ENCODE data around the gene ADTRP. TPM values are rescaled to one million over a fixed set of nuclear protein-coding genes. Genes with fewer than 3 reads are reported as not detected.

ADTRP gene
- total RNA-seq, 4 donors from 2014 or later = 9.1 to 40.4 (median 21.8) TPM

DNA sequence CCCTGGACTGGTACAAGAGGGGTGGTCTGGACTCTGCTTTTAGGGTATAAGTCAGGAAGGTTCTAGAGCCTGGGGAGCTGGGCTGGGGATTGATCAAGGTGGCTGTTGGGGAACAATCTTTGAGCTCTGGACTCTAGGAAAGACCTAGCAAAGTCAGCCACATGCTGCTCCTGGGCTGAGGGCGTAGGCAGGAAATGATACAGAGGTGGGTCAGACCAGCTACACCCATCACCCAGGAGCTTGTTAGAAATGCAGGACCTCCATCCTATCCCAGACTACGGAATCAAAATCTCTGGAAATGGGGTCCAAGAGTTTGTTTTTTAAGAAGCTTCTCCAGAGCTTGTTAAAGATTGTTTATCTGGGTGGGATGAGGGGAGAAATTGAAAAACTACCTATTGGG is 9.4 kb downstream of the ADTRP start:
- WGBS, 2 donors = 78 to 93% methylated on average over 2 of the region's 2 CpGs
- H3K4me3 ChIP-seq (ENCODE audit: low read depth, poor library complexity, severe bottlenecking) = no peak overlapping the region
- TF ChIP-seq POLR2A (IDR thresholded peaks at IDR 0.05) = no peak
- TF ChIP-seq, protein P1, sequence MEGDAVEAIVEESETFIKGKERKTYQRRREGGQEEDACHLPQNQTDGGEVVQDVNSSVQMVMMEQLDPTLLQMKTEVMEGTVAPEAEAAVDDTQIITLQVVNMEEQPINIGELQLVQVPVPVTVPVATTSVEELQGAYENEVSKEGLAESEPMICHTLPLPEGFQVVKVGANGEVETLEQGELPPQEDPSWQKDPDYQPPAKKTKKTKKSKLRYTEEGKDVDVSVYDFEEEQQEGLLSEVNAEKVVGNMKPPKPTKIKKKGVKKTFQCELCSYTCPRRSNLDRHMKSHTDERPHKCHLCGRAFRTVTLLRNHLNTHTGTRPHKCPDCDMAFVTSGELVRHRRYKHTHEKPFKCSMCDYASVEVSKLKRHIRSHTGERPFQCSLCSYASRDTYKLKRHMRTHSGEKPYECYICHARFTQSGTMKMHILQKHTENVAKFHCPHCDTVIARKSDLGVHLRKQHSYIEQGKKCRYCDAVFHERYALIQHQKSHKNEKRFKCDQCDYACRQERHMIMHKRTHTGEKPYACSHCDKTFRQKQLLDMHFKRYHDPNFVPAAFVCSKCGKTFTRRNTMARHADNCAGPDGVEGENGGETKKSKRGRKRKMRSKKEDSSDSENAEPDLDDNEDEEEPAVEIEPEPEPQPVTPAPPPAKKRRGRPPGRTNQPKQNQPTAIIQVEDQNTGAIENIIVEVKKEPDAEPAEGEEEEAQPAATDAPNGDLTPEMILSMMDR (IDR thresholded peaks at IDR 0.05) = no peak
- intact Hi-C loops (cut with DNase I; ENCODE audit: low total_unique reads) = no loop called here
- DNase-seq (ENCODE audit: low spot score in 2 of 2) = no peak

DNA sequence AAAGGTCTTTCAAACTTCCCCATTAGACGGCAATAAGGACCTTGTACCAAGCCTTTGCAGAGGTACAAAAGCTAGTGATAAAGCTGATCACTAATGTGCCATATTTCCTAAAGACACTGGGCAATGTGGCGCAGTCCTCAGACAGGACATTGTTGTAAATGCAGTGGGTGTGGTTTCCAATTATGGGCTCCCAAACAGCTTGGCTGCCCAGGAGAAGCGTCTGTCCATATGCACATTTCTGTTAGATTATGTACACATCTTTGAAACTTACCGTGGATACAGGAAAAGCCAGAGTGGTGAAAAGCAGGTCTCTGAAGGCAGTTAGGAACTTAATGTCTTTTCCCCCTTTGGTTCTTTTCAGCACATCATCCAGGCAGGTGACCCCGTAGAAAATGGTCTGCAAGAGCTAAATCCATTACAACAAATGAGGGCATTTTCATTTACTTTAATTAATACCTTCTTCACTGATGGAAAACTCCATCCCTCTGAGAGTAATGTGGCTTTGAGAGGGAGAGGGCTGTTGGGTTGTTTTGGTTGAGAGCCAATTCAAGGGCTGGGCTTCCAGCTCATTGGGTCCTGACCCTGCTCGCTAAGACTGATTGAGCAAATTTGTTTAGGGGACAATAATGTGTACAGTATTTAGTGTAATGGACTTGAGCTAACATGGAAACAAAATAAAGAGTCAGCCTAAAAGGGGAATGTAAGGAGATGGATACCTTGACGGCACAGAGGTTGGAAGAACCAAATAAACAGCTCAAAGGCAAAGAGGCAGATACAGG is 10.4 kb downstream of the ADTRP start:
- WGBS, 2 donors = 93 to 95% methylated on average over 7 of the region's 7 CpGs
- intact Hi-C loops (cut with DNase I; ENCODE audit: low total_unique reads) = no loop called here
- DNase-seq (ENCODE audit: low spot score in 2 of 2) = no peak
- TF ChIP-seq, protein P1 (IDR thresholded peaks at IDR 0.05) = no peak
- no peak for TF ChIP-seq POLR2A (IDR thresholded peaks at IDR 0.05)
- H3K4me3 ChIP-seq (ENCODE audit: low read depth, poor library complexity, severe bottlenecking) = no peak overlapping the region

DNA sequence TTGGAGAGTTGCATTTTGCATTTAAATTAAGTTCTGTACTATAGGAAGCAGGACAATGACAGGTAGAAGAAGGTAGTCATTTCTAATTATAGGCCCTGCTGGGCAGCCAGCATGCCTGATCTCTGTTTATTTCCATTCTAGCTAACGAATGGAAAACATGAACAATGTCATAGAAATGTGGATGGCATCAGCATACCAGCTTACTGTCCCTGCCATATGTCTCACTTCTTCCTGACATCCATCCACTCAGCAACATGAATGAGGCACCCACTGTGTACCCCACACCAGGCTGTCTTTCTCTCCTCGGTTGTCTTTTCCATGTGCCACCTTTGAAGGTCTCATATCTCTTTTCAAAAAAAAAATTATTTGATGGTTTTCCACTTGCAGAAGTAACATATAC is 11.1 kb downstream of the ADTRP start:
- TF ChIP-seq POLR2A (IDR thresholded peaks at IDR 0.05) = no peak
- TF ChIP-seq, protein P1 (IDR thresholded peaks at IDR 0.05) = no peak
- intact Hi-C loops (cut with DNase I; ENCODE audit: low total_unique reads) = no loop called here
- H3K4me3 ChIP-seq (ENCODE audit: low read depth, poor library complexity, severe bottlenecking) = no peak overlapping the region
- WGBS, 2 donors = 85 to 89% methylated on average over 2 of the region's 2 CpGs
- no peak for DNase-seq (ENCODE audit: low spot score in 2 of 2)

DNA sequence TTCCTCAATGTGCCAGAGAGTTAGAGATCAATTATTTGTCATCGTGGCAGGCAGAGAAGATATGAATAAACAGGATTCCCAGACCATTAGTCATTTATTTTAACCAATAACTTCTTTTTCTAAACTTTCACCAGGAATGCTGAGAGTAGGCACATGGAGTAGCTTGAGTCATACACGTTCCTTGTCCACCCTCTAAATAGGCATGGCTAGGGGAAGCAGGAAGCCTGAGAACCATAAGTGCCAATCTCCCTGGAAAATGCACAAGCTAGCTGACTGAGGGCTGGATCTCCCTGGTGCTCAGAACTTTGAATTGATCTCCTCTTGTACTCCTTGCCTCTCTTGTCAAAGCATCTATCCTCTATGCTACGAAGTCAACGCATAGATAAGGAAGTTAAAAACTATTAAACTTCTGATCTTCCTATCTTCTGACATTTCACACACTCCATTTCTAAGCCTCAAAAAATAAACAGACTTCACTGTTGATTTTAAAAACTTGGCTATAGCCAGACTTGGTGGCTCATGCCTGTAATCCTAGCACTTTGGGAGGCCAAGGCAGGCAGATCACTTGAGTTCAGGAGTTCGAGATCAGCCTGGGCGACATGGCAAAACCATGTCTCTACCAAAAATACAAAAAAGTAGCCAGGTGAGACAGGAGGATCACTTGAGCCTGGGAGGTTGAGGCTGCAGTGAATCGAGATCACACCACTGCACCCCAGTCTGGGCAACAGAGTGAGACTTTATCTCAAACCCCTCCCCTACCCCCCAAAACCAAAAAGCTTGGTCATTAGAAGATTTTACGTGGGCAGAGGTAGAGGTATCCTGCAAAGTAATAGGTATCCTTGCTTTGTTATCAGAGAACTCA is 11.8 kb downstream of the ADTRP start:
- intact Hi-C loops (cut with DNase I; ENCODE audit: low total_unique reads) = no loop called here
- no peak for TF ChIP-seq POLR2A (IDR thresholded peaks at IDR 0.05)
- TF ChIP-seq, protein P1 (IDR thresholded peaks at IDR 0.05) = no peak
- 57 to 60% methylated on average over 8 of the region's 8 CpGs for WGBS, 2 donors
- DNase-seq (ENCODE audit: low spot score in 2 of 2) = no peak
- no peak overlapping the region for H3K4me3 ChIP-seq (ENCODE audit: low read depth, poor library complexity, severe bottlenecking)

DNA sequence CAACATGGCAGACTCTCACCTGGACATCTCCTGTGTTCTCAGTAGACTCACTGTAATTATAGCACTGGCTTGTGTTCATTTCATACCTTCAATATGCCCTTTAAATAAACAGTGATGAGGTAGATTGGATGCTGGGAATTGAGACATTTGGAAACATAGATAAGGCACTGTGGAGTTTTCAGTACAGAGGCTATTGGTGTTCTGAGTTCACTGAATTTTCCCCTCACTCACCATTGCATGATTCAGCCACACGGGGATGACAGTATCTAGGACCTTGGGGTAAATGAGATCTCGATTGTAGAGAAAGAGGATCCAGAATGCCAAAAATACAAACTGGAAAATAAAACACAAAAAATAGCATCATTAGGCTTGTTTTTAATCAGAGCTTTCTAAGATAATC is 12.6 kb downstream of the ADTRP start:
- intact Hi-C loops (cut with DNase I; ENCODE audit: low total_unique reads) = no loop called here
- no peak overlapping the region for H3K4me3 ChIP-seq (ENCODE audit: low read depth, poor library complexity, severe bottlenecking)
- no peak for TF ChIP-seq POLR2A (IDR thresholded peaks at IDR 0.05)
- TF ChIP-seq, protein P1 (IDR thresholded peaks at IDR 0.05) = no peak
- 40 to 44% methylated on average over 2 of the region's 2 CpGs for WGBS, 2 donors
- DNase-seq (ENCODE audit: low spot score in 2 of 2) = no peak

Measured in lower leg skin (tissue), 4 donors.